Testis (tissue), 2 donors: ENCODE measurements around the gene STK39.

Experiments
- POLR2A ChIP-seq: fragments of 450-650 bp; IDR thresholded peaks from one replicate; pipeline ENCODE4 v1.6.1; 2017; ENCODE audit warnings: antibody characterized with exemption, mild to moderate bottlenecking, moderate library complexity
- TF ChIP-seq, protein P1 (sequence below), 3 experiments: fragments of 450-650 bp in 2 of 3; fragments of 200-600 bp in 1 of 3; sonication (generic) in 1 of 3; IDR thresholded peaks; one replicate each; pipeline ENCODE4 v1.5.1; 2016 to 2019; ENCODE audit warnings: antibody characterized with exemption in 3 of 3, mild to moderate bottlenecking in 2 of 3, moderate library complexity in 1 of 3

DNA sequence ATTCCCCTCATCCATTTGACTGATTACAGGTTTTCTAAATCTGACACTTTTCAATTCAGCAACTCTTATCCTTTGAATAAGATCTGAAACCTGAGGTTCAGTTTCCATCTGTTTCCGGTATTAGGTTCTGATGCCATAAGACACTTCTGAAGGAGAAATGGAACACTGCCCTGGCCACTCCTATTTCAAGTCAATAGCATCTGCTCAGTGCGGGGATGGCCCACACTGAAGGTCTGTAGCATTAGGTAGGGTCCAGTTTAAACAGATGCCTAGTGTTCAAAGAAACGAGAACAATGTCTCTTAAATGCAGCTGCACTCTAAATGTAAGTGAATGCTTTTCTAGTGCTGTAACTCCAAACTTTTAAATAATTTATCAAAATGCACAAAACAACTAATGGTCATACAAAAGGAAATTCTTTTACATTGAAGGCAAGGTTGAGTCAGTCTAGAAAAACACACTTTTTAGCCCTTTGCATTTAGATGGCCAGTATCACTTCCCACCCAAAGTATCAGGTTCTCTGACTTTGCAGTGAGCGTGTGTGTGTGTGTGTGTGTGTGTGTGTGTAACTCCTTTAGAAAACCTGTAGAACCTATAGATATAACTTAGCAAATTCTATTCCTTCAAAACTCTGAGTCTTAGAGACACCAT lies 78.2 kb downstream of the STK39 start:
- TF ChIP-seq, protein P1, sequence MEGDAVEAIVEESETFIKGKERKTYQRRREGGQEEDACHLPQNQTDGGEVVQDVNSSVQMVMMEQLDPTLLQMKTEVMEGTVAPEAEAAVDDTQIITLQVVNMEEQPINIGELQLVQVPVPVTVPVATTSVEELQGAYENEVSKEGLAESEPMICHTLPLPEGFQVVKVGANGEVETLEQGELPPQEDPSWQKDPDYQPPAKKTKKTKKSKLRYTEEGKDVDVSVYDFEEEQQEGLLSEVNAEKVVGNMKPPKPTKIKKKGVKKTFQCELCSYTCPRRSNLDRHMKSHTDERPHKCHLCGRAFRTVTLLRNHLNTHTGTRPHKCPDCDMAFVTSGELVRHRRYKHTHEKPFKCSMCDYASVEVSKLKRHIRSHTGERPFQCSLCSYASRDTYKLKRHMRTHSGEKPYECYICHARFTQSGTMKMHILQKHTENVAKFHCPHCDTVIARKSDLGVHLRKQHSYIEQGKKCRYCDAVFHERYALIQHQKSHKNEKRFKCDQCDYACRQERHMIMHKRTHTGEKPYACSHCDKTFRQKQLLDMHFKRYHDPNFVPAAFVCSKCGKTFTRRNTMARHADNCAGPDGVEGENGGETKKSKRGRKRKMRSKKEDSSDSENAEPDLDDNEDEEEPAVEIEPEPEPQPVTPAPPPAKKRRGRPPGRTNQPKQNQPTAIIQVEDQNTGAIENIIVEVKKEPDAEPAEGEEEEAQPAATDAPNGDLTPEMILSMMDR (IDR thresholded peaks at IDR 0.05): no peak
- TF ChIP-seq POLR2A: no peak
